HCT116 (cell line): ENCODE data around the gene SYNJ2. TPM values are rescaled to one million over a fixed set of nuclear protein-coding genes. Genes with fewer than 3 reads are reported as not detected.

ENCODE experiments used
- ATAC-seq: fragments of 200-7000 bp; cut with Tn5 transposase; 2 replicates; pipeline ENCODE4 v1.9.1; 2020; ENCODE audit warnings: mild to moderate bottlenecking, moderate library complexity
- BruUV-seq: library from RNA; stranded (reverse); fragments of 400-500 nt; replicated peaks from 2 replicates; lab custom pipeline; 2021; lab: Mats Ljungman, UMichigan
- CTCF ChIA-PET: fragments of 300-600 bp; sonication (Branson Sonifier 250); formaldehyde crosslinking; loops from one replicate; lab custom pipeline; 2021; ENCODE audit warnings: antibody characterized with exemption; lab: Charles Lee
- POLR2A ChIA-PET: fragments of 300-600, 350-600 bp; sonication (Branson Sonifier 250); formaldehyde crosslinking; loops from one replicate; lab custom pipeline; 2021; ENCODE audit warnings: antibody characterized with exemption; lab: Charles Lee
- RAD21 ChIA-PET, 2 experiments: fragments of 300-600 bp; sonication (Branson Sonifier 250); formaldehyde crosslinking; loops; one replicate each; lab custom pipeline; 2023; ENCODE audit warnings: low total read pairs in 2 of 2; ENCODE audit not compliant: uncharacterized antibody in 2 of 2, unreplicated experiment in 2 of 2, low non-redundant PET in 1 of 2; lab: Charles Lee
- DNase-seq: peaks from one replicate; pipeline ENCODE4 v3.0.0-alpha.2; 2010; ENCODE audit warnings: low read depth, low spot score
- H2AFZ ChIP-seq: fragments of 200-600 bp; shearing (Covaris generic), sonication (generic); 2 replicates; pipeline ENCODE4 v1.6.1; 2017; ENCODE audit warnings: low read depth, mixed run types, mixed read lengths, antibody characterized with exemption, low read length; ENCODE audit not compliant: poor library complexity, severe bottlenecking
- H3K27ac ChIP-seq: 2 replicates; pipeline ENCODE4 v1.5.1; 2012; ENCODE audit warnings: low read depth, low read length
- H3K27me3 ChIP-seq: fragments of 200-600 bp; sonication (generic); 2 replicates; pipeline ENCODE4 v1.6.1; 2016; ENCODE audit warnings: mixed run types, low read length, mixed read lengths; ENCODE audit not compliant: insufficient read depth
- H3K36me3 ChIP-seq, 2 experiments: fragments of 200-500 bp in 1 of 2; fragments of 200-600 bp in 1 of 2; sonication (Bioruptor generic) in 1 of 2; sonication (generic) in 1 of 2; 2 replicates each; pipeline versions ENCODE4 v1.5.1 to v1.6.1; 2014 to 2016; ENCODE audit warnings: low read length in 2 of 2, inconsistent platforms in 1 of 2, mixed read lengths in 1 of 2, mixed run types in 1 of 2; ENCODE audit not compliant: insufficient read depth in 2 of 2, control insufficient read depth in 1 of 2
- H3K4me1 ChIP-seq, 2 experiments: fragments of 200-600 bp in 1 of 2; sonication (generic) in 1 of 2; 2 replicates each; pipeline versions ENCODE4 v1.5.1 to v1.6.1; 2012 to 2017; ENCODE audit warnings: low read length in 2 of 2, inconsistent platforms in 1 of 2, mild to moderate bottlenecking in 1 of 2, mixed read lengths in 1 of 2, mixed run types in 1 of 2, moderate library complexity in 1 of 2; ENCODE audit not compliant: insufficient read depth in 2 of 2, control insufficient read depth in 1 of 2
- H3K4me2 ChIP-seq: fragments of 200-600 bp; sonication (generic); 2 replicates; pipeline ENCODE4 v1.6.1; 2017; ENCODE audit warnings: mixed run types, low read length, mixed read lengths
- H3K4me3 ChIP-seq, 2 experiments: fragments of 200-600 bp in 1 of 2; sonication (generic) in 1 of 2; replicated peaks in 1 of 2; 2 replicates each; pipeline ENCODE4 v1.5.1; 2011 to 2016; ENCODE audit warnings: low read length in 2 of 2, control low read depth in 1 of 2, low read depth in 1 of 2, mild to moderate bottlenecking in 1 of 2, mixed read lengths in 1 of 2, mixed run types in 1 of 2
- H3K79me2 ChIP-seq: fragments of 200-600 bp; sonication (generic); 2 replicates; pipeline ENCODE4 v1.6.1; 2017; ENCODE audit warnings: mild to moderate bottlenecking, mixed run types, low read length, moderate library complexity, mixed read lengths; ENCODE audit not compliant: insufficient read depth
- H3K9ac ChIP-seq: fragments of 200-600 bp; sonication (generic); 2 replicates; pipeline ENCODE4 v1.6.1; 2016; ENCODE audit warnings: low read length, mixed read lengths
- H3K9me2 ChIP-seq: fragments of 200-600 bp; sonication (generic), shearing (Covaris generic); 2 replicates; pipeline ENCODE4 v1.6.1; 2017; ENCODE audit warnings: mixed run types, mild to moderate bottlenecking, moderate library complexity; ENCODE audit not compliant: insufficient read depth
- H3K9me3 ChIP-seq, 2 experiments: fragments of 200-500 bp in 1 of 2; fragments of 200-600 bp in 1 of 2; sonication (Bioruptor generic) in 1 of 2; sonication (generic) in 1 of 2; 2 replicates each; pipeline ENCODE4 v1.6.1; 2014 to 2017; ENCODE audit warnings: low read length in 2 of 2, mixed read lengths in 2 of 2, inconsistent platforms in 1 of 2, low read depth in 1 of 2, mild to moderate bottlenecking in 1 of 2, mixed run types in 1 of 2, moderate library complexity in 1 of 2; ENCODE audit not compliant: control insufficient read depth in 1 of 2, insufficient read depth in 1 of 2
- H4K20me1 ChIP-seq: fragments of 200-600 bp; sonication (generic), shearing (Covaris generic); 2 replicates; pipeline ENCODE4 v1.6.1; 2017; ENCODE audit warnings: mixed run types, mild to moderate bottlenecking, moderate library complexity; ENCODE audit not compliant: insufficient read depth
- ATF3 ChIP-seq: IDR thresholded peaks from 2 replicates; pipeline ENCODE4 v1.6.1; 2012
- CBX3 ChIP-seq: IDR thresholded peaks from 2 replicates; pipeline ENCODE4 v1.6.1; 2012; ENCODE audit warnings: low read depth
- CEBPB ChIP-seq: IDR thresholded peaks from 2 replicates; pipeline ENCODE4 v1.6.1; 2012; ENCODE audit warnings: low read depth
- EGR1 ChIP-seq: IDR thresholded peaks from 2 replicates; pipeline ENCODE4 v1.6.1; 2012; ENCODE audit warnings: low read depth
- EZH2 ChIP-seq: fragments of 200-600 bp; sonication (generic); IDR thresholded peaks from 2 replicates; pipeline ENCODE4 v1.6.1; 2017; ENCODE audit warnings: antibody characterized with exemption, mixed run types
- EZH2phosphoT487 ChIP-seq: fragments of 200-600 bp; IDR thresholded peaks from 2 replicates; pipeline ENCODE4 v1.6.1; 2018; ENCODE audit warnings: antibody characterized with exemption, borderline replicate concordance
- FOSL1 ChIP-seq: IDR thresholded peaks from 2 replicates; pipeline ENCODE4 v1.6.1; 2012; ENCODE audit warnings: low read depth
- POLR2A ChIP-seq: IDR thresholded peaks from 2 replicates; pipeline ENCODE4 v1.7.0; 2011; ENCODE audit warnings: borderline replicate concordance; ENCODE audit not compliant: insufficient read depth, insufficient read length; ENCODE audit errors: extremely low read depth
- RAD21 ChIP-seq: IDR thresholded peaks from 2 replicates; pipeline ENCODE4 v1.6.1; 2012; ENCODE audit warnings: low read depth, mild to moderate bottlenecking
- REST ChIP-seq: IDR thresholded peaks from 2 replicates; pipeline ENCODE4 v1.6.1; 2012; ENCODE audit warnings: low read depth
- SIN3A ChIP-seq: IDR thresholded peaks from 2 replicates; pipeline ENCODE4 v1.6.1; 2012; ENCODE audit warnings: low read depth
- SP1 ChIP-seq: IDR thresholded peaks from 2 replicates; pipeline ENCODE4 v1.6.1; 2012; ENCODE audit warnings: low read depth
- TCF7L2 ChIP-seq: IDR thresholded peaks from 2 replicates; pipeline ENCODE4 v1.7.0; 2011; ENCODE audit warnings: borderline replicate concordance, inconsistent platforms; ENCODE audit not compliant: insufficient read depth, insufficient read length; ENCODE audit errors: extremely low read depth
- ZFX ChIP-seq: fragments of 450-650 bp; IDR thresholded peaks from 2 replicates; pipeline ENCODE4 v1.6.1; 2017
- ZNF274 ChIP-seq: fragments of 200-500 bp; sonication (Bioruptor generic); IDR thresholded peaks from 2 replicates; pipeline ENCODE4 v1.6.1; 2014; ENCODE audit warnings: mild to moderate bottlenecking, low read depth, low read length, inconsistent platforms
- intact Hi-C: fragments of 100-400 bp; cut with micrococcal nuclease; formaldehyde crosslinking; loops from 2 replicates; pipeline ENCODE4 v1.10.0; 2022
- total RNA-seq: library from RNA; stranded (reverse); gene quantifications from one replicate; pipeline ENCODE4 v1.2.1, GENCODE V29; 2021; ENCODE audit not compliant: unreplicated experiment

The SYNJ2 gene
- total RNA-seq, 1 experiment from 2014 or later, result 23.9 TPM

DNA sequence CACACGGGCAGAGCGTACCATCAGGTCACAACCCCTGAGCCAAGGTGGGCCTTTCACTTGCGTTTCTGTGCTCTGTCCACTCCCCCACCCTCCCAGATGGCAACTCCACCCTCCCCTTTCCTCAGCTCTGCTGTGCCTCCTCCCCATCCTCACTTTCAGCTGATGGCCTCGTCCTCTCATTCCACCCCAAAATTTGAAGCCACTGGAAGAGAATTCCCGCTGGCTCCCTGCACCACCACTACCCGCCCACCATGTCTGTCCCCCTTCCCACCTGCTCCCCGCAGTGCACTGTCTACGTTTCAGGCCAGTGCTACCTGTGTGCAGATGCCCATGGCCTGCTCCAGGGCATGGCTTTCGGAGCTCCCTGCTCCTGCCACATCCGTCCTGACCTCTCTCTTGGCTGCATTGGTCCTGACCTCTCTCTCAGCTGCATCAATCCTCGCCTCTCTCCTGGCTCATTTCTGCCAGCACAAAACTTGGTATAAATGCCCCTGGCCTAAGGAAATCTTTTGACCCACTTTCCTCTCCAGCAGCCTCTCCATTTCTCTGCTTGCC lies 24.0 kb downstream of the SYNJ2 start:
- no peaks in the 10 kb centered on the region for H4K20me1 ChIP-seq
- peaks cover 37 to 52% of the 10 kb centered on the region in 2 experiments for H3K4me1 ChIP-seq
- no peak overlapping the region for H3K27ac ChIP-seq
- CTCF ChIA-PET, result no interaction called here
- TF ChIP-seq ATF3 (no peak), REST (no peak), ZFX (no peak), EZH2phosphoT487 (no peak), SP1 (no peak), CEBPB (no peak), CBX3 (no peak), EZH2 (no peak), POLR2A (no peak), SIN3A (no peak), TCF7L2 (no peak), ZNF274 (no peak), RAD21 (no peak), FOSL1 (no peak), EGR1 (no peak)
- no peak overlapping the region for H3K4me2 ChIP-seq
- peaks cover 67% of the 10 kb centered on the region for H3K79me2 ChIP-seq
- RAD21 ChIA-PET, result no interaction called here
- ATAC-seq (no peak), DNase-seq (no peak)
- H3K9ac ChIP-seq, result no peak overlapping the region
- no peak overlapping the region for H3K4me3 ChIP-seq
- BruUV-seq, result no TSS peak
- POLR2A ChIA-PET, result no interaction called here
- intact Hi-C loops, result no loop called here
- no peak overlapping the region for H2AFZ ChIP-seq
- no peaks in the 10 kb centered on the region for H3K27me3 ChIP-seq
- H3K36me3 ChIP-seq, result no peaks in the 10 kb centered on the region
- H3K9me3 ChIP-seq, result no peaks in the 10 kb centered on the region
- H3K9me2 ChIP-seq, result no peaks in the 10 kb centered on the region
